HG02798 (cell line): ENCODE measurements around the gene RTTN.
"Not testable (repeated sequence)": the region's sequence is repeated elsewhere in the genome, so short reads cannot be mapped to it uniquely, and the experiment has no call there.

Experiments used
- ATAC-seq: cut with Tn5 transposase; IDR thresholded peaks from one replicate; pipeline ENCODE4 v1.9.1; 2021; ENCODE audit warnings: mild to moderate bottlenecking; ENCODE audit not compliant: unreplicated experiment, poor library complexity

Gene RTTN, protein sequence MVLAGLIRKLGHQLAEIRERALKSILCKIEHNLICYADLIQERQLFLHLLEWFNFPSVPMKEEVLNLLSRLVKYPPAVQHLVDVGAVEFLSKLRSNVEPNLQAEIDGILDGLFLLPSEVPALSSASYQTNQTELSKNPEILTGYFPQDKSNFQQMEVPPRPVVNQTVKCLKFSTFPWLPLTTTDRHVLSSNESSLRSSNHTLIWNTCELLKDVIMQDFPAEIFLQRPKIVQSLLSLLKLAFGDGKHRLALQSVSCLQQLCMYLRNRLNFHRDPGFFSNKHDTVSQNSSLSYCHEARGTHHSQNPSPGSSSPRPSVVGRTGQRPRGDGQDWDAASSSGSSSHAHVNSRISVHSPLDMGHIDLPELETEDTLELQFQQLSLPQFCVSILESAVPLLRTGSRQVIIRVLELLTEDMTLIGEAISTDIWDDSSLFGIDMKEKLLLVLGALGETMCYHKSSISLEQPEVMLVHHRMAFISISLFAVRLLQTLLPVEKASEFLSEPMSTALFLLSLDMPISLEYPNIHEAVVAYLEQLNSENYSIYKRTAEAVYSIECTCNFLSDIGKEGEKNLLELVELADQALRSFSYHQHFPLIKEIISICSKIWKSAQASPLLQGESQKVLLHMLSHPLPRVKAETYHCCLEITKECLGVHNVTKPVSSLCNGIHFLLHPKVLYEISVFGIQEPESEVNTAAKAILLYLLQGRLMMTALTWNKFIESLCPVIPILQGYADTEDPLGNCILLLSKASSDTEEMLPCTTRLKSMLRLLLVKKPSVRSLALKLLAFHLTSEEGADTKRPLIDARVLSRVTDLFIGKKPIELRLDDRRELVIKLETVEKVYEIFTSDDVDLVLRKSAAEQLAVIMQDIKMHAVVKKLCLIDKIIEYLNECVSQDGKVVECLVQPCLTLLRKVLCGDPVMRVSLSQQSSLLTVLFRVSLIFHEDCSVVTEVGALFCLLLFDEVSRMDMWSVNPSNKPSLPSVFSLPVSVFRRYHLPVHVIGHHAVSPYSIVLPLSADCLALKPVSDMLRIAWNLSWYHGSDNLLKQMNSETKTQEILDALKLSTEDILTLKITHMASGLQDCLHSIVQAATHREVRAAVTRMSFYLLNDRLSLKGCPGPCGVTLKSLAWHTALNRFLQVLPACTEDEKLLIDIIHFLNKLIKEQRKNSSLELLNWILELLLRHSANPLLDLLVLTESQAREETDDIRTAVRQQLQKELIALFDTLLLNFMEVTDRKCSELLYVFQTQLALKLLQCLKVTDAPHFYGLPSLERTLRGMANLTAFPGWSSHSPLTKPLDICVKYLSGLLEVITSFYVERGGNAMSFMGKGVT (N-terminal part only)

DNA sequence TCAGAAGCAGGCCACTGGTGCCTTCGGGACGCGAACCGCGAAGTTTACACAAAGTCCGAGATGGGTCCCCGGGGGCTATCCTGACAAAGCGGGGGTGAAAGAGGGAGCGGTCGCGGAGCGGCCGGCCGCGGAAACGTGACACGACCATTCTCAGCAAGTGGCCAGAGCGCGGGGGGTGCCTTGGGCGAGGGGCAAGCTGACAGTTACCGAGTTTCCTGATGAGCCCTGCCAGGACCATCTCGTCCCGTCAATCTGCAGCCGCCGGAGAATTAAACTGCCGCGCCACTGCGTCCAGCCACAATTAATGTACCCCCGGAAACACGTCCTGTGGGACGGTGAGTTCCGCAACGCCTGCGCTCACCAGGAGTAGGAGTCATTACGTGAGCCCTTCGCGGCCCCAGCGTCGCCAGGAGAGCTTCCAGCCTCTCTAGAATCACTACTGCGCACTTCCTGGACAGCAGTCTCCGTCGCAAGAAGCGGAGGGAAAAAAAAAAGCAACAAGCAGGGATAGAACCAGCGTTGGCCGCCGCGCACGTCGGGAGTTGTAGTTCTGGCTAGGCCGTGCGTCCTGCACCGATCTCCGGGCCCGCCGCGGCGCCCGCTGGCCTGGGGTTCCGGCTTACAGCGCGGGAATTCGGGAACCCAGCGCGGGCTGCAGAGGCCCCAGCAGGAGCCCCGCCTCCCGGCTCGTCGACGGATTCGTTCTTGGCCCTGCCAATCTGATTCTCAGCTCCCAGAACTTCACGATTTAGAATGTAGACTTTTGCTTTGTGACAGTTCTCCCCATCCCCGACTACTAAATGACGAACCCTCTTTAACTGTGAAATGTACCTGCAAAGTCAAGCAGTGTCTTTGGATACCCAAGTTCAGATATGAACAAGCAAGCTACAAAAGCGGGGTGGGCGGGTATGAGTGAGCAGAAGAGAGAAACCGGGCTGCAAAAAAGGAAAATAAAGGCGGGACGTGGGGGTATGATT is at the start of gene RTTN:
Gene RTTN (minus strand): TSS at position 267 of the 977 bp plus-strand sequence. CDS start 29 bp downstream, at position 238.
- ATAC-seq = peak; percentile 98

DNA sequence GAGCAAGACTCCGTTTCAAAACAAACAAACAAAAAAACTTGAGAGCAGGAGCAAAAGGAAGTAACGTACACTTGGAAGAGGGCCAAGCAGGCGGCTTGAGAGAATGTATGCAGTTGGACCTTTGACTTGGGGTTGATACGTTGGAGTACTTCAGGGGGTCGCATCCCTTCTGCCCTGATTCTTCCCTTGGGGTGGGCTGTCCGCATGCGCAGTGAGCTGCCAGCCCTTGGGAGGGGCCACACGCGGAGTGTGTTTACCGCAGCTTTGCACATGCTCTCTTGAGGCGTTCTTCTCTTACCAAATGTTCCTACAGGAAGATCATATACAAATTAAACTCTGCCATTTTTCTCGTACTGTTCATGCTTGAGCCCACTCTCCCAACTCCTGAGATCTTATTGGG is 45.3 kb upstream of the RTTN start:
- ATAC-seq = no peak

DNA sequence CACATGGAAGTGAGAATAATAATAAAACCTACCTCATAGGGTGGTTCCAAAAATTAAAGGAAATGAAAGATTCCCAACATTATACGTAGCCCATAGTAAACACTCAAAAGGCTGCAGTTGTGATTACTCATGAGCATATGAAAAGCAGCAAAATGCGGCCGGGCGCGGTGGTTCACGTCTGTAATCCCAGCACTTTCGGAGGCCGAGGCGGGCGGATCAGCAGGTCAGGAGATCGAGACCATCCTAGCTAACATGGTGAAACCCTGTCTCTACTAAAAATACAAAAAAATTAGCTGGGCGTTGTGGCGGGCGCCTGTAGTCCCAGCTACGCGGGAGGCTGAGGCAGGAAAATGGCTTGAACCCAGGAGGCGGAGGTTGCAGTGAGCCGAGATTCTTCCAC is 44.4 kb upstream of the RTTN start:
- not testable (repeated sequence) for ATAC-seq

GRCh38 chr18:70249118-70249517 is 43.6 kb upstream of the RTTN start:
- no peak for ATAC-seq

DNA sequence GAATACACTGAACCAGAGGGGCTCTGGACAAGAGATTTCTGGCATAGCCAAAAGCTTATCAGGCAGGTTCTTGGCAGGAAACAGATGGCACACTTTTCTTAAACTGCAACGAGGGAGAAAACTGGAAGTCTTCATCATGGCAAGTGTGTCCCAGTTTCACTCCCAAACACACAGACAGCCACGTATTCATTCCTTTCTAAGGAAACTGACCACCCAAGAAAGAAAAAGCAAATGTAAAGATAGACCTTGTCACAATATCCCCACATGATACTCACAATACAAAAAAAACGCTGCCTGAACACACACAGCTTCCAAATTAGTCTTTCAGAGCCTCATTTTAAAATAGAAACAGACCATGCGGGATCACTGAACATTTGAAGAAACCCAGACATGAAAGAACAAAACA is 40.6 kb upstream of the RTTN start:
- no peak for ATAC-seq

- no peak for ATAC-seq
Measured at GRCh38 chr18:70243131-70243929, 37.8 kb upstream of the RTTN start.

- ATAC-seq = not testable (repeated sequence)
Measured at GRCh38 chr18:70236921-70237320, 31.4 kb upstream of the RTTN start.

GRCh38 chr18:70235478-70235877 is 30.0 kb upstream of the RTTN start:
- no peak for ATAC-seq

- ATAC-seq = no peak
Measured at GRCh38 chr18:70234667-70235459, 29.4 kb upstream of the RTTN start.

GRCh38 chr18:70233974-70234373 is 28.5 kb upstream of the RTTN start:
- ATAC-seq = no peak

DNA sequence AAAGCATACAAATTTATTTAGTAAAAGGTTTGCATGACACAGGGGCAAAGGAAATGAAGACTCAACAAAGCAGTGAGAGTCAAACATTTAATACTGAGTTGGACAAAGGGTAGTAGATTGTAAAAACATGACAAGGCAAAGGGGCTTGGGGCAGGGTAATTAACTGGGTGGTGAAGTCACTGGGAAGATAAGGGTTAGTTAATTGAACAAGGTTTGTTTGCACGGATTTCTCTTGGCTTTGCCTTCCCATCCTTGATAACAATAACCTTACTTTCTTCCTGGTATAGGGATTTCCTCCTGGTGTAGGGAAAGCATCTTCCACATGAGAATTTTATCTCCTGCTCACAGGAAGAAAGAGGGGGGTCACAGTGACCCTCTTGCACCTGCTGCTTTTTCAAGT is 26.8 kb upstream of the RTTN start:
- ATAC-seq = no peak

- ATAC-seq = no peak
Measured at GRCh38 chr18:70229639-70230038, 24.2 kb upstream of the RTTN start.

DNA sequence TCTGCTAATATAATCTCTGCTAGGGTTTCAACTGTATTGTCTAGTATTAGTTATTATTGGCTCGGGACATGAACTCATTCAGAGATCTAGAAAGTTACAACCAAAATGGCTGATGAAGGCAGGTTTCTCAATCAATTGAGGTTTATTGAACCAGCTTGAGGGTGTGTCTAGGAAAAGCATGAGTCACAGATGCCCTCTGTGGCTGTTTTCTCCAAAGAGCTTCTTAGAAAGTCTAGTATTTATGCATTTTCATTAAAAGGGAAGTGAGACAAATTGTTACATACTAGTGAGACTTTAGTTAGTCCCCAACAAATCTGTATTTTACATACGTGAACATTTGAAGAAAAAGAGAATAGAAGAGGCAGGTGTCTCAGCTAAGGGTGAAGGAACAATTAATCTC is 23.0 kb upstream of the RTTN start:
- no peak for ATAC-seq

DNA sequence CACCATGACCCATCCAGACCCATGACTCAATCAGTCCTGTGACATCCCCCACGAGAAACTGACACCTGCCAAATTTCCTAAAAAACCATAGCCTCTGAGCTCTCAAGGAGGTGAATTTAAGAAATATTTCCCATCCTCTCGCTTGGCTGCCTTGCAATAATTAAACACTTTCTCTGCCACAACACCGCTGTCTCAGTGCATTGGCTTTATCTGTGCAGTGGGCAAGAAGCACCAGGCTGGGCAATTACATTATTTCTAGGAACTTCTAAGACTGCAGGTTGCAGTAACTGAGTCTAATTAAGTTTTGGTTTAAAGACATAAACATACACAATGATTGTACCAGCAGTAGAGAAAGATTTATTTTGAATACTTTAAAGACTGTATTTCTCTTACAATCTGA is 22.0 kb upstream of the RTTN start:
- no peak for ATAC-seq

GRCh38 chr18:70221915-70222278 is 16.4 kb upstream of the RTTN start:
- no peak for ATAC-seq

- ATAC-seq = no peak
Measured at GRCh38 chr18:70221156-70221914, 15.8 kb upstream of the RTTN start.

DNA sequence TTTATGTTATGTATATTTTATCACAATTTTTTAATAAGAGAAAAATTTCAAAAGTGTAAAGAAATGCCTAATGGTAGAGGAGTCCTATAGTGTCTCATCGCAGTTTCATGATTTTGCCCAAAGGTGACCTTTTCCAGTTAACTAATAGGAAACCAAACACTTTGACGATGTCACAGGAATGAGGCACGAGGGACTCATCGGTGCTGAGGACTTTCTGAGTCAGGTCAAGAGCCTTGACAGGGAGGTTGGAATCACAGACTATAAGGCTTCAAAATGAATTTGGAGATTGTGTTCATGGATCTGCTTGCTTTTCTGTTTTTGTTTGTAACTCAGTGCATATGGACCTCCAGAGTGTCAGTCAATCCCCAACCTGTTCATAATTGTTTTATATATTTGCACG is 15.1 kb upstream of the RTTN start:
- ATAC-seq = no peak
